HEK293 (cell line): ENCODE measurements around the gene FRYL.

Experiments used
- CTCF ChIA-PET: fragments of 350-600 bp; formaldehyde crosslinking; extraction: SDS; loops from one replicate; lab custom pipeline; 2021; ENCODE audit warnings: antibody characterized with exemption; lab: Yijun Ruan, JAX
- POLR2A ChIA-PET: fragments of 300-600 bp; formaldehyde crosslinking; extraction: SDS; loops from one replicate; lab custom pipeline; 2020; ENCODE audit warnings: antibody characterized with exemption, inconsistent platforms; lab: Yijun Ruan, JAX
- H3K27ac ChIP-seq: fragments of 200-500 bp; sonication (Bioruptor generic); 2 replicates; pipeline ENCODE4 v1.5.1; 2014; ENCODE audit warnings: low read depth, low read length, control low read depth, inconsistent platforms; ENCODE audit errors: extremely low read depth
- H3K36me3 ChIP-seq, 2 experiments: fragments of 200-500 bp in 1 of 2; sonication (Bioruptor generic) in 1 of 2; 1 replicate in 1 of 2; 2 replicates in 1 of 2; pipeline ENCODE4 v1.5.1; 2014 to 2017; ENCODE audit warnings: inconsistent platforms in 2 of 2, low read length in 2 of 2; ENCODE audit not compliant: control insufficient read depth in 2 of 2, insufficient read depth in 1 of 2
- H3K4me1 ChIP-seq: fragments of 200-500 bp; sonication (Bioruptor generic); 2 replicates; pipeline ENCODE4 v1.5.1; 2014; ENCODE audit warnings: mild to moderate bottlenecking, low read length, inconsistent platforms; ENCODE audit not compliant: control insufficient read depth, insufficient read depth
- H3K4me3 ChIP-seq: 2 replicates; pipeline ENCODE4 v1.5.1; 2011; ENCODE audit warnings: low read depth, mild to moderate bottlenecking, control low read depth, low read length, moderate library complexity
- H3K9me3 ChIP-seq: fragments of 200-500 bp; sonication (Bioruptor generic); 2 replicates; pipeline ENCODE4 v1.5.1; 2014; ENCODE audit warnings: low read depth, low read length, inconsistent platforms; ENCODE audit not compliant: control insufficient read depth, insufficient read depth
- INSM2 ChIP-seq: fragments of 450-650 bp; formaldehyde crosslinking; IDR thresholded peaks from 2 replicates; pipeline ENCODE4 v1.5.1; 2016; ENCODE audit warnings: missing biosample characterization, missing genetic modification characterization
- KLF1 ChIP-seq: fragments of 450-650 bp; formaldehyde crosslinking; IDR thresholded peaks from 2 replicates; pipeline ENCODE4 v1.5.1; 2016; ENCODE audit warnings: missing biosample characterization, missing genetic modification characterization
- PRDM1 ChIP-seq: fragments of 450-650 bp; formaldehyde crosslinking; IDR thresholded peaks from 2 replicates; pipeline ENCODE4; 2016; ENCODE audit warnings: missing biosample characterization, missing genetic modification characterization
- SETDB1 ChIP-seq: IDR thresholded peaks from one replicate; pipeline ENCODE4 v1.6.1; 2017; ENCODE audit warnings: mild to moderate bottlenecking, low read length, moderate library complexity, mixed read lengths; ENCODE audit not compliant: insufficient read length
- ZNF121 ChIP-seq: fragments of 450-650 bp; formaldehyde crosslinking; IDR thresholded peaks from 2 replicates; pipeline ENCODE4 v1.5.1; 2016; ENCODE audit warnings: missing biosample characterization, missing genetic modification characterization
- ZNF398 ChIP-seq: fragments of 450-650 bp; formaldehyde crosslinking; IDR thresholded peaks from 2 replicates; pipeline ENCODE4 v1.5.1; 2017; ENCODE audit warnings: missing biosample characterization, missing genetic modification characterization
- ZNF514 ChIP-seq: fragments of 450-650 bp; formaldehyde crosslinking; IDR thresholded peaks from 2 replicates; pipeline ENCODE4 v1.5.1; 2016; ENCODE audit warnings: missing biosample characterization, missing genetic modification characterization
- ZNF549 ChIP-seq: fragments of 450-650 bp; IDR thresholded peaks from 2 replicates; pipeline ENCODE4 v1.5.1; 2018; ENCODE audit warnings: missing biosample characterization, missing genetic modification characterization, mild to moderate bottlenecking, inconsistent platforms, moderate library complexity
- ZNF704 ChIP-seq: fragments of 450-650 bp; formaldehyde crosslinking; IDR thresholded peaks from 2 replicates; pipeline ENCODE4 v1.5.1; 2016; ENCODE audit warnings: missing biosample characterization, missing genetic modification characterization
- ZSCAN23 ChIP-seq: fragments of 450-650 bp; formaldehyde crosslinking; IDR thresholded peaks from 2 replicates; pipeline ENCODE4 v1.5.1; 2016; ENCODE audit warnings: missing biosample characterization, missing genetic modification characterization
- TF ChIP-seq, protein P1 (sequence below): fragments of 450-650 bp; formaldehyde crosslinking; IDR thresholded peaks from 2 replicates; pipeline ENCODE4 v1.5.1; 2016; ENCODE audit warnings: missing biosample characterization, missing genetic modification characterization
- TF ChIP-seq, protein P2 (sequence below): fragments of 450-650 bp; formaldehyde crosslinking; IDR thresholded peaks from 2 replicates; pipeline ENCODE4 v1.5.1; 2016; ENCODE audit warnings: missing biosample characterization, missing genetic modification characterization
- TF ChIP-seq, protein P3 (sequence below): fragments of 450-650 bp; IDR thresholded peaks from 2 replicates; pipeline ENCODE4 v1.5.1; 2018; ENCODE audit warnings: missing biosample characterization, mild to moderate bottlenecking, missing genetic modification characterization
- TF ChIP-seq, protein P4 (sequence below): fragments of 450-650 bp; formaldehyde crosslinking; IDR thresholded peaks from 2 replicates; pipeline ENCODE4 v1.5.1; 2016; ENCODE audit warnings: missing biosample characterization, missing genetic modification characterization

The FRYL gene

DNA sequence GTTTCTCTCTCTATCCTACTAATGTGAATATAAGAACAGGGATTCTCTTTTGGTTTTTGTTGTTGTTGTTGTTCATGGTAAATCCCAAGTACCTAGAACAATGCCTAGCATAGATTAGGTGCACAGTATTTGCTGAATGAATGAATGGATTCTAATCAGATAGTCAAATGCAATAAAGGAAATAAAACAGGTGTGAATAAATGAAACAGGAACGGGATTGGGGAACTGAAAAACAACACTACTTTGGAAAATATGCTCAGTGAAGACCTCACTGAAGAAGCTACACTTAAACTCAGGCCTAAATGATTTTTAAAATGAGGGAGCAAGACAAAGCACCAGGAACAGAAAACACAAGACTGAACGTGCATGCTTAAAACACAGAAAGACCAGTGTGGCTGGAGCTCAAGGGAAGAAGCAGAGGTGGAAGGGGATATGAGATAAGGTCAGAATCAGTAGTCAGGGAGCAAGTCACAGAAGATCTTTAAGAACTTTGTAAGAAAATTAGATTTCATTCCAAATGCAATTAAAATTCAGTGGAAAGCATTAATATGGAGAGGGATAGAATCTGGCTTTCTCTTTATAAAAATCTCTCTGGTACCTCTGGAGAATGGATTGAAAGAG lies 145.3 kb downstream of the FRYL start (continued):
- TF ChIP-seq ZNF121 (tag by site-specific recombination), result no peak
- TF ChIP-seq, protein P1, sequence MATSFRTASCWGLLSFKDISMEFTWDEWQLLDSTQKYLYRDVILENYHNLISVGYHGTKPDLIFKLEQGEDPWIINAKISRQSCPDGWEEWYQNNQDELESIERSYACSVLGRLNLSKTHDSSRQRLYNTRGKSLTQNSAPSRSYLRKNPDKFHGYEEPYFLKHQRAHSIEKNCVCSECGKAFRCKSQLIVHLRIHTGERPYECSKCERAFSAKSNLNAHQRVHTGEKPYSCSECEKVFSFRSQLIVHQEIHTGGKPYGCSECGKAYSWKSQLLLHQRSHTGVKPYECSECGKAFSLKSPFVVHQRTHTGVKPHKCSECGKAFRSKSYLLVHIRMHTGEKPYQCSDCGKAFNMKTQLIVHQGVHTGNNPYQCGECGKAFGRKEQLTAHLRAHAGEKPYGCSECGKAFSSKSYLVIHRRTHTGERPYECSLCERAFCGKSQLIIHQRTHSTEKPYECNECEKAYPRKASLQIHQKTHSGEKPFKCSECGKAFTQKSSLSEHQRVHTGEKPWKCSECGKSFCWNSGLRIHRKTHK (tag by site-specific recombination), result no peak
- TF ChIP-seq, protein P2, sequence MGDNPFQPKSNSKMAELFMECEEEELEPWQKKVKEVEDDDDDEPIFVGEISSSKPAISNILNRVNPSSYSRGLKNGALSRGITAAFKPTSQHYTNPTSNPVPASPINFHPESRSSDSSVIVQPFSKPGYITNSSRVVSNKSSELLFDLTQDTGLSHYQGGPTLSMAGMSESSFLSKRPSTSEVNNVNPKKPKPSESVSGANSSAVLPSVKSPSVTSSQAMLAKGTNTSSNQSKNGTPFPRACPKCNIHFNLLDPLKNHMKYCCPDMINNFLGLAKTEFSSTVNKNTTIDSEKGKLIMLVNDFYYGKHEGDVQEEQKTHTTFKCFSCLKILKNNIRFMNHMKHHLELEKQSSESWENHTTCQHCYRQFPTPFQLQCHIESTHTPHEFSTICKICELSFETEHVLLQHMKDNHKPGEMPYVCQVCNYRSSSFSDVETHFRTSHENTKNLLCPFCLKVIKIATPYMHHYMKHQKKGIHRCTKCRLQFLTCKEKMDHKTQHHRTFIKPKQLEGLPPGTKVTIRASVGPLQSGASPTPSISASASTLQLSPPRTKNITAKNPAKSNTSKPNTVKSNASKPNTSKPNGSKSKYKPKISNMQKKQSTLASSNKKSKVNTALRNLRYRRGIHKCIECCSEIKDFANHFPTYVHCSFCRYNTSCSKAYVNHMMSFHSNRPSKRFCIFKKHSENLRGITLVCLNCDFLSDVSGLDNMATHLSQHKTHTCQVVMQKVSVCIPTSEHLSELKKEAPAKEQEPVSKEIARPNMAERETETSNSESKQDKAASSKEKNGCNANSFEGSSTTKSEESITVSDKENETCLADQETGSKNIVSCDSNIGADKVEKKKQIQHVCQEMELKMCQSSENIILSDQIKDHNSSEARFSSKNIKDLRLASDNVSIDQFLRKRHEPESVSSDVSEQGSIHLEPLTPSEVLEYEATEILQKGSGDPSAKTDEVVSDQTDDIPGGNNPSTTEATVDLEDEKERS, result no peak
- TF ChIP-seq, protein P3, sequence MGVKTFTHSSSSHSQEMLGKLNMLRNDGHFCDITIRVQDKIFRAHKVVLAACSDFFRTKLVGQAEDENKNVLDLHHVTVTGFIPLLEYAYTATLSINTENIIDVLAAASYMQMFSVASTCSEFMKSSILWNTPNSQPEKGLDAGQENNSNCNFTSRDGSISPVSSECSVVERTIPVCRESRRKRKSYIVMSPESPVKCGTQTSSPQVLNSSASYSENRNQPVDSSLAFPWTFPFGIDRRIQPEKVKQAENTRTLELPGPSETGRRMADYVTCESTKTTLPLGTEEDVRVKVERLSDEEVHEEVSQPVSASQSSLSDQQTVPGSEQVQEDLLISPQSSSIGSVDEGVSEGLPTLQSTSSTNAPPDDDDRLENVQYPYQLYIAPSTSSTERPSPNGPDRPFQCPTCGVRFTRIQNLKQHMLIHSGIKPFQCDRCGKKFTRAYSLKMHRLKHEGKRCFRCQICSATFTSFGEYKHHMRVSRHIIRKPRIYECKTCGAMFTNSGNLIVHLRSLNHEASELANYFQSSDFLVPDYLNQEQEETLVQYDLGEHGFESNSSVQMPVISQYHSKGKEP (tag by site-specific recombination), result no peak
- no peak for TF ChIP-seq KLF1 (tag by site-specific recombination)
- no peak for TF ChIP-seq SETDB1
- TF ChIP-seq ZSCAN23 (tag by site-specific recombination), result no peak
- TF ChIP-seq ZNF398 (tag by site-specific recombination), result no peak
- TF ChIP-seq INSM2 (tag by site-specific recombination), result no peak
- TF ChIP-seq, protein P4, sequence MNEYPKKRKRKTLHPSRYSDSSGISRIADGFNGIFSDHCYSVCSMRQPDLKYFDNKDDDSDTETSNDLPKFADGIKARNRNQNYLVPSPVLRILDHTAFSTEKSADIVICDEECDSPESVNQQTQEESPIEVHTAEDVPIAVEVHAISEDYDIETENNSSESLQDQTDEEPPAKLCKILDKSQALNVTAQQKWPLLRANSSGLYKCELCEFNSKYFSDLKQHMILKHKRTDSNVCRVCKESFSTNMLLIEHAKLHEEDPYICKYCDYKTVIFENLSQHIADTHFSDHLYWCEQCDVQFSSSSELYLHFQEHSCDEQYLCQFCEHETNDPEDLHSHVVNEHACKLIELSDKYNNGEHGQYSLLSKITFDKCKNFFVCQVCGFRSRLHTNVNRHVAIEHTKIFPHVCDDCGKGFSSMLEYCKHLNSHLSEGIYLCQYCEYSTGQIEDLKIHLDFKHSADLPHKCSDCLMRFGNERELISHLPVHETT (tag by site-specific recombination), result no peak

GRCh38 chr4:48633657-48634056 lies 146.4 kb downstream of the FRYL start:
- no peaks in the 10 kb centered on the region for H3K4me1 ChIP-seq
- ChIA-PET CTCF (no interaction called here), POLR2A (no interaction called here)
- H3K4me3 ChIP-seq, result no peak overlapping the region
- TF ChIP-seq PRDM1 (tag by site-specific recombination) (no peak), ZNF704 (no peak), INSM2 (tag by site-specific recombination) (no peak), ZNF549 (no peak), ZNF514 (tag by site-specific recombination) (no peak)
- no peaks in the 10 kb centered on the region for H3K9me3 ChIP-seq
- H3K36me3 ChIP-seq, result no peaks in the 10 kb centered on the region
- no peak overlapping the region for H3K27ac ChIP-seq
